Mucosa of gallbladder (tissue), 1 donor: ENCODE results near the gene PAX2. TPM values are rescaled to one million over a fixed set of nuclear protein-coding genes. Genes with fewer than 3 reads are reported as not detected.

ENCODE experiments used
- DNase-seq: peaks from one replicate; pipeline ENCODE4 v3.0.0-alpha.2; 2020; ENCODE audit warnings: low spot score
- total RNA-seq: library from RNA; stranded (reverse); gene quantifications from one replicate; pipeline ENCODE4 v1.2.1, GENCODE V29; 2021
- donor health status: DM: no; HTN: no; CAD: no.

The PAX2 gene
- total RNA-seq, 1 donor from 2014 or later: not detected

- DNase-seq: no peak
These were observed 103.4 kb downstream of the PAX2 start for GRCh38 chr10:100848770-100849169.

- no peak for DNase-seq
These were observed 112.9 kb downstream of the PAX2 start for GRCh38 chr10:100858261-100858660.

DNA sequence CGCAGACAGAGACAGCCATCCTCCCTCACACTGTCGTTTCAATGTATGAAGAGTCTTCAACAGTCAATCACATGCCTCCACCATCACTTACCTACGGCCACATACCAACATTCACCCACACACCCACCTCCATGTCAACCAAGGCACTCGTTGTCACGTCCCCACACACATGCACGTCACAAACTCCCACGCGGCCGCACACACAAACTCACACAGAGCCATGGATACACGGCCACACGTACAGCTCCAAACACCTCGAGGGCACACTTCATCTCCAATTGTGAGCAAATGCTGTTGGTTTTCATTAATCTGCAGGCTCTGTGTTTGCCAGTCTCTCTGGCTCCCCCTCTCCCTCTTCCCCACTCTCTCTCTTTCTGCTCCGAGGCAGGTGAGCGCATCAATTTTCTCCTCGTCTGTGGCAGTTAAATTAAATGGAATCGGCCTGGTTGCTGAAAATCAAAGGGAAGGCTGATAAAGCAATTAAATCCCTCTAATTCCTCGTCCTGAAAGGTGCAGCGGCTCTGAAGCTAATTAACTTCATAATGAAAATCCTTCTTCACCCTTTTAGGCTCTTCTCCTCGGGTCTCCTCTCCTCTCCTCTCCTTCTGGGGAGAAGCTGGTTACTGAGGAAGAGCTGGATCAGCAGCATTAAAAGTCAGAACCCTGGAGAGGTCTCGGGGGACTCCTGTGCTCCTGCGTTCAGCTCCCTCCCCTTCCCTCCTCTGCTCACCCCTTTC lies 113.5 kb downstream of the PAX2 start:
- DNase-seq: no peak

DNA sequence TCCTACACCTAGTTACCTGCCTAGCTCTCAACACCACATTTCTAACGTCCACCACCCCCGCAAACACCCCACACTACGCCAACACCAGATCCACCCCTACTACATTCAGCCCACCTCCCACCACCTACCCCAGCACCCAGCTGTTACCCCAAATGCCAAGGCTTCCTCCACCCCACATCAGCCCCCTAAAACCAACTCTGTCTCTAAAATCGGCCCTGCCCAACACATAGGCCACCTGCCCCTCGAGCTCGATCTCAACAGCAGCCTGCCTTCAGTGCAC lies 114.0 kb downstream of the PAX2 start:
- DNase-seq: no peak

GRCh38 chr10:100863433-100863832 lies 118.1 kb downstream of the PAX2 start:
- no peak for DNase-seq

GRCh38 chr10:100864036-100864885 lies 118.9 kb downstream of the PAX2 start:
- no peak for DNase-seq

GRCh38 chr10:100864978-100865377 lies 119.6 kb downstream of the PAX2 start:
- DNase-seq: no peak

DNA sequence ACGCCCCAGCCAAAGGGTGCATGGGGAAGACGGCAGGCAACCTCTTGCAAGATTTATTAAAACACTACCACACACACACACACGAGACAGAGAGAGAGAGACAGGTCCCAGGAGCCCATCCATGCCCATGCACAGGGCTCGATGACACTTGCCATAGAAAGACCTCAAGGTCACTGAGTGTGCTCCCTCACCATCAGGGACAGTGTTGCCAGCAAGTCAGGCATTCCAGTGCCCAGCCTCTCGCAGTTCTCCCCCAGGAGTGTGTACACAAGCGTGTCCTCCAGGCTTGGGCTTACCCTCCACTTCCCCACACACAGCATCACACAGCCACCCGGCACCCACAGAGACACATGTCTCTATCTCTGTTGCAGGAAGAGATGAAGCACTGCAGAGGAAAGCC lies 120.6 kb downstream of the PAX2 start:
- no peak for DNase-seq

DNA sequence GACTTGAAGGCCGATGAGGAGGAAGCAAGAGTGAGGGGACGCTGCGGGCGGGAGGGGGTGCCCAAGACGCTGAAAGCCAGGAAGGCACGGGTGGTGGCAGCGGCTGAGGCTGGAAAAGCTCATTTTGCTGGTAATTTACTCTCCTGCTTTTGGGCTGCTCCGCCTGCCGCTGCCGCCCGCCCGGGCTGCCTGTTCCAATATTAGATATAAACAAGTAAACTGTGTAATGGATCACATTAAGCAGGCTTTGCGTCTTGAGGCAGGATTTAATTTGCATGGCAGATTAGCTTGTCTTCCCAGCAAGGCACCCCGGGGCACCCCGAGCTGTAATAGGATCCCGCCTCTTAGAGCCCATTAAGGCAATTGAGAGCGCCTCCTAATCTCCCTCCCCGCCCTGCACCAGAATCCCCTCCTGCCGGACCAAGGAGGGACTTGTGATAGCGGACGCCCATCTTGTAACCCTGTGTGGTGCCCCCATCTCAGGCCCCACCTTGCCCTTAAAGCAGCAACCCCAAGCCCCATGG lies 121.3 kb downstream of the PAX2 start:
- DNase-seq: no peak

DNA sequence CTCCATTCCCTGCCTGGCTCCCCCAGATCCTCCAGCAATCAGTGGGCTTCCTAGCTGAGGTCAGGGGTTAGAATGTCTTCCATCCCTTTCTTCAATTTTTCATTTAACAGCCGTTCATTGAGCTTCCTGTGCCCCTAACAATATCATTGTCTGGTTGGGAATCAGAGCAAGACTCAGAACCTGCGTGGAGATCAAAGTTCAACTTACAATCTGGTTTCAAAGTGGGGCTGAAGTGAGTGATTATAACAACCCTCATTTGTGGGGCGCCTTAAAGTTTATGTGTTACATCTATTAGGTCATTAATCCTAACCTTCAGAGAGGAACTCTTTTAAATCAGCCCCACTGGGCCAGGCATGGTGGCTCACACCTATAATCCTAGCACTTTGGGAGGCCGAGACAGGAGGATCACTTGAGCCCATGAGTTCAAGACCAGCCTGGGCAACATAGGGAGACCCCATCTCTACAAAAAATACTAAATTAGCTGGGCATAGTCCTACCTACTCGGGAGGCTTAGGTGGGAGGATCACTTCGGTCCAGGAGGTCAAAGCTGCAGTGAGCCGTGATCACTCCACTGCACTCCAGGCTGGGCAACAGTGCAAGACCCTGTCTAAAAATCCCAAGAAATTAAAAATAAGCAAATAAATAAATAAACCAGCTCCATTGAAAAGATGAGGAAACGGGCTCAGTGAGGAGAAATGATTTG lies 122.0 kb downstream of the PAX2 start:
- DNase-seq: no peak

DNA sequence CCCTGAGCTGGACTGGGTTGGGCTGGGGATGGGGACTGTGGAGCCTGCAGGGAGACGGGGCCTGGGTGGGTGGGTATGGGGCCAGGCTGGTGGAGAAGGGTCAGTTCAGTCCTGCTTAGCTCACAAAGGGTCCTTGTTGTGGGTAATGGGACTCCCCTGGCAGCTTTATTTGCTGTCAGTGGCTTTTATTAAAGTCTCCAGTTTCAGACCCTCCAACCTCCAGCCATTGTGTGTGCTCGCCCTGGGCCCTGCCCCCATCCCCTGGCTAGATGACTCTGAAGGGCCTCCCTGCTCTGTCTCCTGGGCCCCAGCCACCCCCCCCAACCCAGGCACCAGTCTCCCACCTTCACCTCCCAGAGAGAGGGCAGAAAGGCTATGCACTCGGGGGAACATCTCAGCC lies 123.0 kb downstream of the PAX2 start:
- DNase-seq: no peak

- DNase-seq: no peak
These were observed 124.0 kb downstream of the PAX2 start for GRCh38 chr10:100869399-100869798.

GRCh38 chr10:100872034-100872791 lies 126.8 kb downstream of the PAX2 start:
- no peak for DNase-seq

- DNase-seq: no peak
These were observed 127.9 kb downstream of the PAX2 start for GRCh38 chr10:100873146-100873826.

DNA sequence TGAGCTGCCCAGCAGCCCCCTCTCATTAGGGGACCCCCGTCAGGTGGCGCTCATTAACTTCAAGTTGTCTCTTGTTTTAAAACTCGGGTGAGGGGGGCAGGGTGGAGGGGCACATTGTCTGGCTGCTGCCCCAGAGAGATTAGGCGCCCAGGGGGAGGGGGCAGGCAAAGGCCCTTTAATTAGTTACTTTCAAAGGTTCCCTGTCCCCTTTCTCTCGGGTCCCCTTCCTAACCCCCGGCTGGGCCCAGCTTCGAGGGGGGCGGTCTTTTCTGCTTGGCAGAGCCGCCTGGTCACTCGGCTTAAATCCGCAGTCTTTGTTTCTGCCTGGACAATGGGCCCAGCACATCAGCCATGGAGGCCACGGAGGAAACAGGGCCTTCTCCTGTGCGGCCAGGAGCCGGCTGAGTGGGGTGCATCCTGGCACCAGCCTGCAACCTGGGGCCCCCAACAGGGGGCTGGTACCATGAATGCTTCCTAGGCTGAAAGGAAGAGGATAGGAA lies 128.5 kb downstream of the PAX2 start:
- DNase-seq: no peak

DNA sequence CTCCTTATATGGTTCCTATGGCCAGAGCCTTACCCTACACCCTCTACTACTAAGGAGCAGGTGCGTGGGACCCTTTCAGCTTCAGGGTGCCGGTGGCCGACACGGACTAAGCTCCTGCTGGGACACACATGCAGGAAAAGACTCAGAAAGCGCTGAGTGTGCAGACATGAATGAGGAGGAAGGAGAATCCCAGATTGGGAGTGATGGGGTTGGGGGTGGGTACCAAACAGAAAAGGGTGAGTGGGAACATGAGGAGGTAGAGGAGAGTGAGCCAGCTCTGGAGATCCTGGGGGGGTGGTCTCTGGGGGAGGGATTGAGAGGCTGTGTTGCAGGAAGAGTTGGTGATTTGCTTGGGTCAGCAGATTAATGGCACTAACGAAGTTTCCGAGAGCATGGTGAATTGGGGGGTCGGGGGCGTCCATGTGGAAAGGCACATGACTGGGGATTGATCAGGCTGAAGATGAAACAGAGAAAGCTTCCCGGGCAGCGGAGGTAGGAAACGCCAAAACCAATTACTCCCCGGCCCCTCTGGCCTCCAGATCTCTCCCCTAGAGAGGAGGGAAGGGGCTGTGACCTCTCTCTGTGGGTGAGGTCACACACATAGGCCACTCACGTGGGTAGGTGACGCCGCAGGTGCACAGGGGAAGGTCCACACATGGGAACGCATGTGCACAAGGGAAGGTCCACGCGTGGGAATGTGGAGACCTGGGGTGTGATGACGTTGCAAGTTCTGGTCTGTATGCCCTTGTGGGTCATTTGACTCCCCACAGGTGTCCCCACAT lies 129.5 kb downstream of the PAX2 start:
- no peak for DNase-seq

- no peak for DNase-seq
These were observed 130.2 kb downstream of the PAX2 start for GRCh38 chr10:100875484-100876166.

GRCh38 chr10:100876585-100877460 lies 131.4 kb downstream of the PAX2 start:
- DNase-seq: peak; percentile 52

- DNase-seq: no peak
These were observed 132.1 kb downstream of the PAX2 start for GRCh38 chr10:100877461-100877850.
